ENCODE measurements around the gene CASKIN2.
"Not testable (repeated sequence)": the region's sequence is repeated elsewhere in the genome, so short reads cannot be mapped to it uniquely, and the experiment has no call there.

The CASKIN2 gene

GRCh38 chr17:75520413-75520812 is 5.1 kb upstream of the CASKIN2 start:
- not testable (repeated sequence) for DNase-seq (ENCODE audit: low read depth in 2 of 2)

DNA sequence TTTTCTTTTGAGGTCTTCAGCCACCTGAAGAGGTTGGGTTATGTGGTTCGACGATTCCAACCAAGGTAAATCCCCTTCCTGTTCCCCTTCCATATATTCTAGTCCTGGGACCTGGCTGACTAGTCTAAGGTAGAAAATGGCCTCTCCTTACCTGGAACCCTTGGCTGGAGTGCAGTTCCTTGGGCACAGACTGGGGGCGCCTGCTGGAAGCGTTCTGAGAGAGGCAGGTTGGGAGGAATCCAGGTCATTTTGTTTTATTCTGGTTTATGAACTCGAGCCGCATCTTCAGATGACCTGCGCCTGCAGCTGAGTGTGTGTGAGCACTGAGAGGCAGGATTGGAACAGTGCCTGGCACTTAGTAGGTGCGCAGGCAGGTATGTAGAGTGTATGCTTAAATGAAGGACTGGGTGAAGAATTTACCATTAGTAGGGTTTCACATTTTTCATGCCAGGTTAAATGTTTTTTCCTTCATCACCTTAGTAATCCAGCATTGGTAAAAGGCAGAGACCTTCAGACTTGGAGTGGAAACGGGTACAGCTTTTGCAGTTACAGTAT is 3.7 kb upstream of the CASKIN2 start:
- no peak for DNase-seq (ENCODE audit: low read depth in 2 of 2)

DNA sequence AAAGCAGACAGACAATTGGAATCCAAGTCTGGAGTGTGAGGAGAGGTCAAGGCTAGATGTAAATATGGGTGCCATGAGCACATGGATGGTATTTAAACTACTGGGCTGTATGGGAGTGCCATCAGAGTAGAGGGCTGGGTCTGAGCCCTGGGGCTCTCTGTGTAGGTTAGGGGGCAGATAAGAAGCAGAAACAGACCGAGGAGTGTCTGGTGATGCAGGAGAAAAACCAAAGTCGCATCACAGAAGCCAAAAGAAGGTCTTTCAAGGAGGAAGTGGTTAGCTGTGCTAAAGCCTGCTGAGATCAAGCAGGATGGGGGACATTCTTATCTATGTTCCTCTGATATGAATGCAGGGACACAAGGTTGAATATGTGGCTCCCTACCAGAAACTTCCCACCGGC is 2.9 kb upstream of the CASKIN2 start:
- no peak for DNase-seq (ENCODE audit: low read depth in 2 of 2)

DNA sequence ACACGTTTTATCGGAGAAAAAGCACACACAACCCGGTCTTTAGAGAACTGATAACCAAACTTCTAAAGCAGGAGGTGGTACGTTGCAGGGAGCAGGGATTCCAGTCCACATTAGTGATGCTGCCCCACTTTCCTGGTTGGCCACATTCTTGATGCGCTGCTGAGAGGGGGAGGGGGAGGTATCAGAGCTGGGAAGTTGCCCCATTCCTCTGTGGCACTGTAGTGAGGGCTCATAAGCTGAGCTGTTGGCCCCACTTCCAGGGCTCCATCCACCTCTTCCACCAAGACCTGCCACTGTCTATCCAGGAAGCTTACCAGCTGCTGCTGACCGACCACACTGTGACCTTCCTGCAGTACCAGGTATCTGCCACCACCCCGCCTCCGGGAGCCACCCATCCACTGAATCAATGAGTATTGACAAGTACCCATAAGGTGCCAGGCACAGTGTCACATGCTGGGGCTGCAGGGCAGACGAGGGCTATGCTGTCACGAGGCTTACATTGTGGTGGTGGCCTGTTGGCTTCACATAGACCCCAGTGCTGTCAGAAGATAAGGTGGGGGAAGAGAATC is 2.0 kb upstream of the CASKIN2 start:
- no peak for DNase-seq (ENCODE audit: low read depth in 2 of 2)

DNA sequence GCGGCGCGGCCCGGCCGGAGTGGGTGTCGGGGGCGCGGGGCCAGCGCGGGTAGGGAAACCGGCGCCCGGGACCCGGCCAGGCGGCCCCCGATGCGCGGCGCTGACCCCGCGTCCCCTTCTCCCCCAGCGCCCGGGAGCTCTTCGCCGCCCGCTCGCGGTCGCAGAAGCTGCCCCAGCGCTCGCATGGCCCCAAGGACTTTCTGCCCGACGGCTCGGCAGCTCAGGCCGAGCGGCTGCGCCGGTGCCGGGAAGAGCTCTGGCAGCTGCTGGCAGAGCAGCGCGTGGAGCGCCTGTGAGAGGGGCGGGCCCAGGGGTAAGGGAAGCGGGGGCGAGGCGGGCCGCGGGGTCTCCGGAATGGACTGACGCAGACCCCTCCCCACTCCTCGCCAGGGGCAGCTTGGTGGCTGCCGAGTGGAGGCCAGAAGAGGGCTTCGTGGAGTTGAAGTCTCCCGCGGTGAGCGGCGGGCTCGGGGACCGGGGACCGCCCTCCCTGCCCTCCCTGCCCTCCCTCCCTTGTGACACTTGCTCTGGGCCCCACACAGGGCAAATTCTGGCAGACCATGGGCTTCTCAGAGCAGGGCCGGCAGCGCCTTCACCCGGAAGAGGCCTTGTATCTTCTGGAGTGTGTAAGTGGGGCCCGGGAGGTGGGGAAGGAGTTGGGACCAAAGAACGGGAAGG is 1.4 kb upstream of the CASKIN2 start:
- peak in 1 of 2 donors; percentile 34 for DNase-seq (ENCODE audit: low read depth in 2 of 2)

GRCh38 chr17:75516255-75516618 is 900 bp upstream of the CASKIN2 start, which contains the start of gene TSEN54:
TSS of gene TSEN54 (plus strand) at chr17:75516528. CDS start at chr17:75516561, 33 bp downstream.
- peak; percentile 88 to 96 for DNase-seq (ENCODE audit: low read depth in 2 of 2)

GRCh38 chr17:75514919-75515495 is 330 bp downstream of the CASKIN2 start:
- no peak for DNase-seq (ENCODE audit: low read depth in 2 of 2)

DNA sequence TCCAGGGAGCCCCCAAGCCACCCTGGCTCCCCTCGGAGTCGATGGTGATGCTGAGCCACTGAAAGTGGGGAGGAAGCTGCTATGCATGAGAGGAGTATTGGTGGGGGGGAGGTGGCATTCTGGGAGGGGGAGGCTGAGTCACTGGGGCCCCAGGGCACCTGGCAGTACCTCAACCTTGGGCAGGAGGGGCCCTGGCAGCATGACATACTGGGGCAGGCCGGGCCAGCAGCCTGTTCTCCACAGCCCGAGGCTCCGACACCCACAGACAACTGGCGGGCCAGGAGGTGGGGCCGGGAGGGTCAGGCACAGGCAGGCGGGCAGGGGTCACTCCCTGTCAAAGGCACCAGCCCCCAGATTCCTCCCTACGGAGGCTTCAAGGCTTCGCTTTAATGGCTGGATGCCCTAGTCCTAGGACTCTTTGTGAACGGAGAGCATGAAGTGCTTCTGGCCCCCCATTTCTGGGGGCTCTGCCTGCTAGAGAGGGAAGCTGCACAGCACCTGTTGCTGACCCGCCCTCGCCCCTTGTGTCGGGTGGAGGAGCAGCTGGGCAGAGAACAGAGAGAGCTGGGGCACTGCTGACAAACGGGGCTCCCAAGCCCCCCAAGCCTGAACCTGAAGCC is 928 bp downstream of the CASKIN2 start:
- DNase-seq (ENCODE audit: low read depth in 2 of 2): no peak

DNA sequence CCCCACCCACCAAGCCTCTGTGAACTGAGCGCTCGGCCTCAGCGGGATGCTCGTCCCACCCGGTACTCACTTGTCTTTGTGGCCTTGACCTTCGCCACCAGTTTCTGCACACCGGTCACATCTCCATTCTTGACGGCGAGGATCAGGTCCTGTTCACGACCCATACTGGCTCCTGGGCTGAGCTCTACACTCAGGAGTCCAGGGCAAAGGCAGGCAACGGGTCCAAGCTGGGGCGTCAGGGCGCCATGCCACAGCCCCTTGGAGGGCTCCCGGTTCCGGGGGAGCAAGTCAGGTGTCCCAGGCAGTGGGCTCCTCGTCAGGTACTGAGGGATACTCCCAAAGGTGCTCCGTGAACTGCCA is 1.7 kb downstream of the CASKIN2 start:
- DNase-seq (ENCODE audit: low read depth in 2 of 2): no peak

GRCh38 chr17:75512926-75513640 is 2.3 kb downstream of the CASKIN2 start:
- DNase-seq (ENCODE audit: low read depth in 2 of 2): no peak

- DNase-seq (ENCODE audit: low read depth in 2 of 2): no peak
These were observed 3.4 kb downstream of the CASKIN2 start for GRCh38 chr17:75511610-75512575.

DNA sequence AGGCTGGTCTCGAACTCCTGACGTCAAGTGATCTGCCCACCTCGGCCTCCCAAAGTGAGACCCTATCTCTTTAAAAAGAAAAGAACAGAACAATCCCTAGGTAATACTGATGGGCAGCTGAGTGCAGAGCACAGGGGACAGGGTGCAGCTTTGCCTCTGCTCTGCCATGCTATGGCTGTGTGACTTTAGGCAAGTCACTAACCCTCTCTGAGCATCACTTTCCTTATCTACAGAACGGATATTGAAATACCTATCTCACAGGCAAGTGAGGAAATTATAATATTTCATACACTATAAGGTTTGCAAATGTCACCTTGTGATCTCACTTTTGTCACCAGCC is 4.1 kb downstream of the CASKIN2 start:
- no peak for DNase-seq (ENCODE audit: low read depth in 2 of 2)

GRCh38 chr17:75509528-75510258 is 5.6 kb downstream of the CASKIN2 start:
- no peak for DNase-seq (ENCODE audit: low read depth in 2 of 2)

GRCh38 chr17:75508931-75509361 is 6.4 kb downstream of the CASKIN2 start:
- DNase-seq (ENCODE audit: low read depth in 2 of 2): no peak

GRCh38 chr17:75507733-75508719 is 7.3 kb downstream of the CASKIN2 start:
- no peak for DNase-seq (ENCODE audit: low read depth in 2 of 2)

- DNase-seq (ENCODE audit: low read depth in 2 of 2): no peak
These were observed 8.4 kb downstream of the CASKIN2 start for GRCh38 chr17:75506888-75507287.

DNA sequence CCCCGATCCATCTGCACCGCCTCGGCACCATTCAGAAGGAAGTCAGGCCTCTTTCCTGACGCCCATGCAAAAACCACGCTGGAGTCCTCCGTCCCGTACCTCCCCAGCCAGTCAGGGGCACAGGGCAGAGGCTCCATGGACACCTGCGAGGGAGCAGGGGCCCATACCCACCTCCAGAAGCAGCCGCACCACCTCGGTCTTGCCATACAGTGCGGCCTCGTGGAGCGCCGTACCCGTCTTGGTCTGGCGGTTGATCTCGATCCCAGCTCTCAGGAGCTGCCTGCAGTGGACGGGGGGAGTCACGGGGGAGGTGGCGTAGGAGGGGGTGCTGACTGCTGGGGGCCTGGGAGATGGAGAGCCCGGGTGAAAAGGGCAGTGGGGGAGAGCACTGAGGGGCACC is 9.2 kb downstream of the CASKIN2 start:
- DNase-seq (ENCODE audit: low read depth in 2 of 2): no peak

DNA sequence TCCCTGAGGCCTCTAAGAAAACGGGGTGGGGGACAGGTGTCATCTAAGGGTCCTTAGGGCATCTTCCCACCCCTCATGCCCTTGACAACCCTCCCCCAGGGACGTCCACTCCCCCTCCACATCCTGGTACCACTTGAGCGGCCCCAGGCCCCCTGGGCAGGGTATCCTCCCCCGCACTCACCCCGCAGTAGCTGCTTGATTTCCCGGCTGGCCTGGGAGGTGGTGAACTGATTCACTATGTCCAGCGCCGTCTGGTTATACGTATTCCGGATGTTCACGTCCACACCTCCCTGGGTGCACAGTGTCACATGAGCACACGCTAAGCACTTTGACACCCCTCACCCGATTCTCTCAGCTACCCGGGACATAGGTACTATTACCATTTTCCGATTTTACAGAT is 9.7 kb downstream of the CASKIN2 start:
- DNase-seq (ENCODE audit: low read depth in 2 of 2): no peak

DNA sequence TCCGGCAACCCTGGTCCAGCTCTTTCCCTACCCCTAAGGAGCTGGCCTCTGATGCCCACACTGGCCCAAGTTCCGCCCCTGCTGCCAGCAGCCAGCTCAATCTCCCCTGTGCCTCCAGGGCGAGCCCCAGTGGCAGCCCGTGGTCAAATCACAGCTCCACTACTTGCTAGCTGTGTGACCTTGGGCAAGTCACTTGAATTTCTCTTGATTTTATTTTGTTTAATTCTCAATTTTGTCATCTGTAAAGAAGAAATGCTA is 10.3 kb downstream of the CASKIN2 start:
- no peak for DNase-seq (ENCODE audit: low read depth in 2 of 2)

Measured in stimulated activated CD8-positive, alpha-beta memory T cell treated with anti-CD3 and anti-CD28 coated beads, Interleukin-7, amount 100 ng/mL, for 4 hours (primary cell).